ENCODE data around the gene PBX4. TPM values are rescaled to one million over a fixed set of nuclear protein-coding genes. Genes with fewer than 3 reads are reported as not detected.

PBX4 gene
- total and polyA plus RNA-seq, 2 of the 8 experiments (the other 6 are each of a cell fraction or from before 2014, with no cell fraction given) = 3.4 to 3.8 TPM

GRCh38 chr19:19630062-19630414, 11.6 kb upstream of the PBX4 start:
- H3K14ac ChIP-seq (ENCODE audit: insufficient read length) = no peak overlapping the region
- no peaks in the 10 kb centered on the region for H3K9me3 ChIP-seq (ENCODE audit: insufficient read depth in 2 of 2, low read depth in 1 of 2, low read length in 1 of 2)
- no peak overlapping the region for H3K56ac ChIP-seq (replicated peaks; ENCODE audit: insufficient read length, low read depth, low read length)
- H2BK15ac ChIP-seq (ENCODE audit: low read length) = no peak overlapping the region
- FAIRE-seq (no peak), DNase-seq (ENCODE audit: low read depth in 1 of 2, low spot score in 2 of 2) (no peak)
- ChIA-PET POLR2A (ENCODE audit: partially characterized antibody) (interaction anchor here (4.2 kb wide), 1 partner anchor 11 kb away, joined by 46 read pairs; the partner anchor contains the start of gene PBX4), CTCF (ENCODE audit: partially characterized antibody) (interaction anchor here (0.6 kb wide), 1 partner anchor 246 kb away, joined by 4 read pairs; no protein-coding TSS in a partner anchor)
- no peak overlapping the region for H3K27ac ChIP-seq (ENCODE audit: low read depth, low read length)
- no peak overlapping the region for H2BK12ac ChIP-seq (ENCODE audit: low read depth, low read length)
- H4K20me1 ChIP-seq (replicated peaks in 1 of 2; ENCODE audit: control insufficient read depth in 1 of 2, insufficient read depth in 2 of 2, low read length in 2 of 2) = peaks cover 0 to 2% of the 10 kb centered on the region in 2 experiments
- H3K23me2 ChIP-seq (ENCODE audit: low read depth, low read length) = peaks cover 10% of the 10 kb centered on the region
- H3K9ac ChIP-seq (replicated peaks in 1 of 4; ENCODE audit: extremely low read depth in 1 of 4, low read depth in 3 of 4, low read length in 3 of 4) = no peak overlapping the region
- no peak overlapping the region for H2BK5ac ChIP-seq (ENCODE audit: low read depth, low read length)
- H3K4me2 ChIP-seq (ENCODE audit: insufficient read depth in 1 of 2, low read depth in 2 of 2, low read length in 2 of 2) = no peak overlapping the region
- H4K91ac ChIP-seq (replicated peaks; ENCODE audit: insufficient read length, low read length) = no peak overlapping the region
- peaks cover 7 to 13% (median 11%) of the 10 kb centered on the region in 4 experiments for H3K36me3 ChIP-seq (ENCODE audit: control insufficient read depth in 2 of 4, insufficient read depth in 4 of 4, low read length in 3 of 4)
- H3K4me1 ChIP-seq (replicated peaks in 1 of 4; ENCODE audit: control insufficient read depth in 3 of 4, insufficient read depth in 4 of 4, low read length in 3 of 4) = peaks cover 0 to 11% (median 8%) of the 10 kb centered on the region in 4 experiments; a peak in 5 of 7 replicates
- 96% methylated on average over 11 of the region's 11 CpGs; no CpG with 5 or more reads in 1 of the 2 experiments for WGBS, 2 experiments (ENCODE audit: extremely low coverage in 1 of 2, insufficient coverage in 1 of 2, insufficient read length in 1 of 2, insufficient replicate concordance in 2 of 2, low coverage in 1 of 2, low lambda C conversion rate in 2 of 2, missing lambda C conversion rate in 1 of 2)
- H3K27me3 ChIP-seq (replicated peaks in 1 of 4; ENCODE audit: control insufficient read depth in 3 of 4, extremely low read depth in 1 of 4, insufficient read depth in 3 of 4, low read length in 3 of 4) = no peaks in the 10 kb centered on the region
- H4K5ac ChIP-seq (ENCODE audit: insufficient read length, low read depth, low read length) = no peak overlapping the region
- no peak overlapping the region for H2AK5ac ChIP-seq (ENCODE audit: low read depth, low read length)
- no peak overlapping the region; the same call in 1 of the 2 replicates for H4K8ac ChIP-seq (ENCODE audit: extremely low read depth, insufficient read depth, low read length)
- no peak overlapping the region for H3K23ac ChIP-seq (ENCODE audit: insufficient read length)
- H2BK120ac ChIP-seq (replicated peaks; ENCODE audit: low read depth, low read length) = no peak overlapping the region
- no peak overlapping the region for H3K4me3 ChIP-seq (ENCODE audit: extremely low read depth in 1 of 4, insufficient read depth in 2 of 4, low read depth in 3 of 4, low read length in 4 of 4)
- H3K79me2 ChIP-seq (ENCODE audit: control insufficient read depth in 1 of 2, insufficient read depth in 2 of 2, low read length in 2 of 2) = peaks cover 0 to 17% of the 10 kb centered on the region in 2 experiments; a peak in 3 of 4 replicates
- H3K79me1 ChIP-seq (ENCODE audit: low read depth, low read length) = peaks cover 10% of the 10 kb centered on the region
- H2AFZ ChIP-seq (ENCODE audit: low read length) = no peak overlapping the region
- H2BK20ac ChIP-seq (ENCODE audit: low read length) = no peak overlapping the region
- H3K18ac ChIP-seq (ENCODE audit: extremely low read depth, low read length) = no peak overlapping the region
- H3K4ac ChIP-seq (replicated peaks; ENCODE audit: insufficient read length, low read depth, low read length) = no peak overlapping the region
- TF ChIP-seq RAD21 (IDR thresholded peaks at IDR 0.05 in 1 of 2, conservative IDR thresholded peaks at IDR 0.05 in 1 of 2; ENCODE audit: low read depth in 2 of 2, low read length in 2 of 2) = no peak
- TF ChIP-seq ATF2 (IDR thresholded peaks at IDR 0.05; ENCODE audit: low read length) = no peak
- TF ChIP-seq POLR2A (IDR thresholded peaks at IDR 0.05; ENCODE audit: control extremely low read depth in 1 of 2, low read depth in 2 of 2, low read length in 2 of 2) = no peak
